ENCODE measurements around the gene NELL2. TPM values are rescaled to one million over a fixed set of nuclear protein-coding genes. Genes with fewer than 3 reads are reported as not detected.

NELL2 gene
- total and polyA plus RNA-seq, 2 experiments from 2014 or later = not detected

DNA sequence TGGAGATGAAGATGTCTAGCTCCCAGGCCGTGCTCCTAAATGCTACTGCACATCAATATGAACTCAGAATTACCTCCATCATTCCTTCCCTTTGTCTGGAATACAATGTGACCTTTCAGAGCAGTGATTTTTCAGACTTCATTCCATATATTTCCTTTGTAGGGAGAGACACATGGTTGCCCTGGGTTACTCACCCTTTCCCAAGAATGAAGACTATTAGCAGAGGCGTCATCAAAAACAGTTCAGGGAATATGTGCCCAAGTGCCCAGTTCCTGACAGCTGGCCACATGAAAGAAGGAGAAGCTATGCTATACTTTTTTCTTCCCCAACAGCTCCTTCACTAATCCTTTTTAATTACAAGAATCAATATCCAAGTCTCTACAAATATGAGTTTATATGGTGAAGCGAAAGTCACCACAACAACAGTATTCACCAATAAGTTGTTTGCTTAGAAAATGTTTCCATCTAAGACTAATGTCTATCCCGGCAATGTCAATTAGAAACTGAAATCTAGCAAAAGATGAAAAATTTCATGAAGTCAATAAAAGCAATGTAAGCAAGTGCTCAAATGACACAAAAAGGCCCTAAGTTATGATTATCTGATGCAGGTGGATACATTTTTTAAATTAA, 17.8 kb downstream of the NELL2 start:
- no peaks in the 10 kb centered on the region for H3K79me2 ChIP-seq (ENCODE audit: insufficient read depth)
- no peaks in the 10 kb centered on the region for H3K9me2 ChIP-seq (ENCODE audit: insufficient read depth)
- no peak overlapping the region for H3K4me3 ChIP-seq
- no peaks in the 10 kb centered on the region for H4K20me1 ChIP-seq (ENCODE audit: insufficient read depth)
- H3K9ac ChIP-seq = no peak overlapping the region
- H3K4me2 ChIP-seq (ENCODE audit: unreplicated experiment) = no peak overlapping the region
- H3K36me3 ChIP-seq (ENCODE audit: low read depth) = no peaks in the 10 kb centered on the region
- DNase-seq = no peak
- in situ Hi-C loops (cut with MboI) = no loop called here
- no peak overlapping the region for H3K27ac ChIP-seq
- 21% methylated on average over 4 of the region's 4 CpGs for WGBS, 2 experiments (ENCODE audit: low coverage in 1 of 2, low lambda C conversion rate in 2 of 2, missing lambda C conversion rate in 2 of 2)
- TF ChIP-seq EZH2phosphoT487 (IDR thresholded peaks at IDR 0.05; ENCODE audit: insufficient read depth, low read depth) (no peak), EZH2 (IDR thresholded peaks at IDR 0.05; ENCODE audit: insufficient read depth, poor library complexity, severe bottlenecking) (no peak)
- H3K4me1 ChIP-seq (ENCODE audit: insufficient read depth) = no peaks in the 10 kb centered on the region
- H3K9me3 ChIP-seq (ENCODE audit: low read depth) = no peaks in the 10 kb centered on the region
- no peaks in the 10 kb centered on the region for H3F3A ChIP-seq (ENCODE audit: insufficient read depth)
- no peaks in the 10 kb centered on the region for H3K27me3 ChIP-seq (replicated peaks; ENCODE audit: insufficient read depth)
- H2AFZ ChIP-seq = no peak overlapping the region

DNA sequence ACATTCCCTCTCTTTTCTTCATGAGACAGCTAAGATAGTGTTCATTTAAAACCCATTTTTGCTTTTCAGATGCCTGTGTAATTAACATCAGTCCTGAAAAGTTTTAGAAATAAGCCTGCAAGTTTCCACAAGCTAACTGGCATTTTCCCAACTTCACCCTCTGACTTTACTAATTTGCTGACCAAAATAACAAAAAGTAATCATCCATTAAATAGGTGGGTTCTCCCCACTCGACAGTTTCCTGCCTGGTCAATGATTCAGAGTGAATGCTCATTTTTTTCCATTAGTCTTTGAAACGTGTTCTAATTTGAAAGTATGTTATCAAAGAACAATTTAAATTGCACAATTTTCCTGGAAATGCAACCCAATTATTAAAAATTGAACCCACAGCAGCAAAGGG, 23.6 kb downstream of the NELL2 start:
- Histone ChIP-seq H4K20me1 (ENCODE audit: insufficient read depth) (no peaks in the 10 kb centered on the region), H3K27ac (no peak overlapping the region), H3K4me1 (ENCODE audit: insufficient read depth) (no peaks in the 10 kb centered on the region), H3K4me3 (no peak overlapping the region), H3K27me3 (replicated peaks; ENCODE audit: insufficient read depth) (no peaks in the 10 kb centered on the region), H2AFZ (no peak overlapping the region), H3F3A (ENCODE audit: insufficient read depth) (no peaks in the 10 kb centered on the region), H3K4me2 (ENCODE audit: unreplicated experiment) (no peak overlapping the region), H3K36me3 (ENCODE audit: low read depth) (no peaks in the 10 kb centered on the region), H3K9ac (no peak overlapping the region), H3K79me2 (ENCODE audit: insufficient read depth) (no peaks in the 10 kb centered on the region), H3K9me2 (ENCODE audit: insufficient read depth) (no peaks in the 10 kb centered on the region), H3K9me3 (ENCODE audit: low read depth) (no peaks in the 10 kb centered on the region)
- no peak for DNase-seq
- WGBS, 2 experiments (ENCODE audit: low coverage in 1 of 2, low lambda C conversion rate in 2 of 2, missing lambda C conversion rate in 2 of 2) = 0 to 2% methylated on average over 2 of the region's 2 CpGs
- in situ Hi-C loops (cut with MboI) = no loop called here
- TF ChIP-seq EZH2phosphoT487 (IDR thresholded peaks at IDR 0.05; ENCODE audit: insufficient read depth, low read depth) (no peak), EZH2 (IDR thresholded peaks at IDR 0.05; ENCODE audit: insufficient read depth, poor library complexity, severe bottlenecking) (no peak)

- TF ChIP-seq EZH2 (IDR thresholded peaks at IDR 0.05; ENCODE audit: insufficient read depth, poor library complexity, severe bottlenecking) = no peak
- no peak for TF ChIP-seq EZH2phosphoT487 (IDR thresholded peaks at IDR 0.05; ENCODE audit: insufficient read depth, low read depth)
- in situ Hi-C loops (cut with MboI) = no loop called here
- H3K27me3 ChIP-seq (replicated peaks; ENCODE audit: insufficient read depth) = no peaks in the 10 kb centered on the region
- H2AFZ ChIP-seq = no peak overlapping the region
- no peak overlapping the region for H3K9ac ChIP-seq
- no peaks in the 10 kb centered on the region for H3K9me2 ChIP-seq (ENCODE audit: insufficient read depth)
- no peaks in the 10 kb centered on the region for H3F3A ChIP-seq (ENCODE audit: insufficient read depth)
- H3K9me3 ChIP-seq (ENCODE audit: low read depth) = no peaks in the 10 kb centered on the region
- DNase-seq = no peak
- H3K4me2 ChIP-seq (ENCODE audit: unreplicated experiment) = no peak overlapping the region
- H3K4me3 ChIP-seq = no peak overlapping the region
- no peak overlapping the region for H3K27ac ChIP-seq
- H3K4me1 ChIP-seq (ENCODE audit: insufficient read depth) = no peaks in the 10 kb centered on the region
- H3K79me2 ChIP-seq (ENCODE audit: insufficient read depth) = no peaks in the 10 kb centered on the region
- WGBS, 2 experiments (ENCODE audit: low coverage in 1 of 2, low lambda C conversion rate in 2 of 2, missing lambda C conversion rate in 2 of 2) = 16 to 28% methylated on average over 3 of the region's 3 CpGs
- no peaks in the 10 kb centered on the region for H4K20me1 ChIP-seq (ENCODE audit: insufficient read depth)
- no peaks in the 10 kb centered on the region for H3K36me3 ChIP-seq (ENCODE audit: low read depth)
Observed at GRCh38 chr12:44851586-44851985, 24.5 kb downstream of the NELL2 start.

DNA sequence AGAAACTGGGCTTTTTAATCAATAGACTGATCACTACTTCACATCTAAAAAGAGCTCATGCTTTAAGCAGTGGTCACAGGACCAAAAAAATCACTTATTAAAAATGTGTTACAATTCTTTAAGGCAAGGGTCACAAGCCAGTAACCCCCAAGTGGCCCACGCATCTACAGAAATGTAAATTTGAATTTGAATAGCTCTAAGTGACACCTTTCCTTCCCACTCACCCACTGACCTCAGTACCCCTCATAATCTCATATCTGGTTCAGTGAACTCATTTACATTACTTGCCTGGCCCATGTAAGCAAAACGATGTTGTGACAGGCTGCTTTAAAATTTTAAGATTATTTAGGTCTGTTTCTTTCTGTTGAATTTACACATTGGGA, 27.4 kb downstream of the NELL2 start:
- Histone ChIP-seq H3K4me1 (ENCODE audit: insufficient read depth) (no peaks in the 10 kb centered on the region), H3K9ac (no peak overlapping the region), H3F3A (ENCODE audit: insufficient read depth) (no peaks in the 10 kb centered on the region), H4K20me1 (ENCODE audit: insufficient read depth) (no peaks in the 10 kb centered on the region), H3K36me3 (ENCODE audit: low read depth) (no peaks in the 10 kb centered on the region), H3K27ac (no peak overlapping the region), H3K9me3 (ENCODE audit: low read depth) (no peaks in the 10 kb centered on the region), H3K79me2 (ENCODE audit: insufficient read depth) (no peaks in the 10 kb centered on the region), H3K4me2 (ENCODE audit: unreplicated experiment) (no peak overlapping the region), H3K9me2 (ENCODE audit: insufficient read depth) (no peaks in the 10 kb centered on the region), H2AFZ (no peak overlapping the region), H3K4me3 (no peak overlapping the region), H3K27me3 (replicated peaks; ENCODE audit: insufficient read depth) (no peaks in the 10 kb centered on the region)
- WGBS, 2 experiments (ENCODE audit: low coverage in 1 of 2, low lambda C conversion rate in 2 of 2, missing lambda C conversion rate in 2 of 2) = 41 to 48% methylated on average over 2 of the region's 2 CpGs
- no peak for DNase-seq
- in situ Hi-C loops (cut with MboI) = no loop called here
- TF ChIP-seq EZH2phosphoT487 (IDR thresholded peaks at IDR 0.05; ENCODE audit: insufficient read depth, low read depth) (no peak), EZH2 (IDR thresholded peaks at IDR 0.05; ENCODE audit: insufficient read depth, poor library complexity, severe bottlenecking) (no peak)
